H1 (cell line): ENCODE measurements around the gene IL6R. TPM values are rescaled to one million over a fixed set of nuclear protein-coding genes. Genes with fewer than 3 reads are reported as not detected.

Experiments
- CTCF ChIA-PET: fragments of 300-600 bp; sonication (Branson Sonifier 250); formaldehyde crosslinking; loops from one replicate; lab custom pipeline; 2021; ENCODE audit not compliant: partially characterized antibody; lab: Charles Lee
- POLR2A ChIA-PET: fragments of 300-600 bp; sonication (Branson Sonifier 250); formaldehyde crosslinking; loops from one replicate; lab custom pipeline; 2021; ENCODE audit warnings: inconsistent platforms; ENCODE audit not compliant: partially characterized antibody; lab: Charles Lee
- DNase-seq, 2 experiments: peaks; one replicate each; pipeline versions ENCODE4 v3.0.0 to v3.0.0-alpha.2; 2010 to 2022; ENCODE audit warnings: low spot score in 2 of 2, low read depth in 1 of 2, mixed read lengths in 1 of 2
- FAIRE-seq: peaks from 2 replicates; lab custom pipeline; 2011; peaks lifted over from hg19 to GRCh38; lab: Jason Lieb, UNC
- H2AFZ ChIP-seq: 2 replicates; pipeline ENCODE4 v1.8.1; 2012; ENCODE audit warnings: low read length, inconsistent platforms
- H2AK5ac ChIP-seq: 2 replicates; pipeline ENCODE4 v1.6.1; 2013; ENCODE audit warnings: low read depth, low read length
- H2BK120ac ChIP-seq: replicated peaks from 2 replicates; pipeline ENCODE3; 2013; ENCODE audit warnings: low read depth, low read length, inconsistent platforms
- H2BK12ac ChIP-seq: 2 replicates; pipeline ENCODE4 v1.6.1; 2013; ENCODE audit warnings: low read depth, low read length
- H2BK15ac ChIP-seq: 2 replicates; pipeline ENCODE4 v1.6.1; 2013; ENCODE audit warnings: low read length
- H2BK20ac ChIP-seq: 2 replicates; pipeline ENCODE4 v1.6.1; 2013; ENCODE audit warnings: low read length
- H2BK5ac ChIP-seq: 2 replicates; pipeline ENCODE4 v1.6.1; 2013; ENCODE audit warnings: low read depth, low read length
- H3K14ac ChIP-seq: 2 replicates; pipeline ENCODE4 v1.6.1; 2013; ENCODE audit warnings: inconsistent platforms; ENCODE audit not compliant: insufficient read length
- H3K18ac ChIP-seq: 2 replicates; pipeline ENCODE4 v1.6.1; 2013; ENCODE audit warnings: low read length; ENCODE audit errors: extremely low read depth
- H3K23ac ChIP-seq: 2 replicates; pipeline ENCODE4 v1.6.1; 2013; ENCODE audit warnings: inconsistent platforms; ENCODE audit not compliant: insufficient read length
- H3K23me2 ChIP-seq: 2 replicates; pipeline ENCODE4 v1.6.1; 2013; ENCODE audit warnings: low read depth, low read length
- H3K27ac ChIP-seq: 2 replicates; pipeline ENCODE4 v1.6.1; 2011; ENCODE audit warnings: low read depth, low read length, inconsistent platforms
- H3K27me3 ChIP-seq, 4 experiments: replicated peaks in 1 of 4; 1 replicate in 1 of 4; 2 replicates in 3 of 4; pipeline versions ENCODE4 v1.6.1 to v1.8.1; 2011 to 2013; ENCODE audit warnings: low read length in 3 of 4, mild to moderate bottlenecking in 3 of 4, inconsistent platforms in 2 of 4, mixed read lengths in 2 of 4, moderate library complexity in 1 of 4; ENCODE audit not compliant: control insufficient read depth in 3 of 4, insufficient read depth in 3 of 4; ENCODE audit errors: extremely low read depth in 1 of 4
- H3K36me3 ChIP-seq, 4 experiments: 2 replicates each; pipeline versions ENCODE4 v1.6.1 to v1.8.1; 2011 to 2013; ENCODE audit warnings: mild to moderate bottlenecking in 4 of 4, low read length in 3 of 4, moderate library complexity in 2 of 4, control low read depth in 1 of 4, inconsistent platforms in 1 of 4; ENCODE audit not compliant: insufficient read depth in 4 of 4, control insufficient read depth in 2 of 4
- H3K4ac ChIP-seq: replicated peaks from 2 replicates; pipeline ENCODE3; 2013; ENCODE audit warnings: low read length, low read depth, mixed read lengths, inconsistent platforms; ENCODE audit not compliant: insufficient read length
- H3K4me1 ChIP-seq, 4 experiments: replicated peaks in 1 of 4; 1 replicate in 1 of 4; 2 replicates in 3 of 4; pipeline versions ENCODE4 v1.6.1 to v1.8.1; 2011 to 2013; ENCODE audit warnings: low read length in 3 of 4, inconsistent platforms in 2 of 4, mixed read lengths in 1 of 4; ENCODE audit not compliant: insufficient read depth in 4 of 4, control insufficient read depth in 3 of 4
- H3K4me2 ChIP-seq, 2 experiments: 2 replicates each; pipeline versions ENCODE4 v1.6.1 to v1.8.1; 2011 to 2013; ENCODE audit warnings: low read depth in 2 of 2, low read length in 2 of 2, control low read depth in 1 of 2, inconsistent platforms in 1 of 2, mild to moderate bottlenecking in 1 of 2; ENCODE audit not compliant: insufficient read depth in 1 of 2
- H3K4me3 ChIP-seq, 4 experiments: fragments of 200-600, 300-600 bp in 1 of 4; sonication (generic), shearing (Covaris generic), sonication (Bioruptor Twin) in 1 of 4; 2 replicates each; pipeline versions ENCODE4 v1.5.1 to v1.8.1; 2011 to 2016; ENCODE audit warnings: low read length in 4 of 4, low read depth in 3 of 4, control low read depth in 2 of 4, inconsistent platforms in 2 of 4, mild to moderate bottlenecking in 2 of 4, mixed read lengths in 1 of 4, moderate library complexity in 1 of 4; ENCODE audit not compliant: insufficient read depth in 2 of 4; ENCODE audit errors: extremely low read depth in 1 of 4
- H3K56ac ChIP-seq: replicated peaks from 2 replicates; pipeline ENCODE3; 2013; ENCODE audit warnings: low read depth, mild to moderate bottlenecking, mixed read lengths, low read length, inconsistent platforms; ENCODE audit not compliant: insufficient read length
- H3K79me1 ChIP-seq: 2 replicates; pipeline ENCODE4 v1.6.1; 2013; ENCODE audit warnings: low read depth, low read length, control low read depth
- H3K79me2 ChIP-seq, 2 experiments: 2 replicates each; pipeline versions ENCODE4 v1.6.1 to v1.8.1; 2012 to 2013; ENCODE audit warnings: low read length in 2 of 2, mild to moderate bottlenecking in 2 of 2, inconsistent platforms in 1 of 2; ENCODE audit not compliant: insufficient read depth in 2 of 2, control insufficient read depth in 1 of 2
- H3K9ac ChIP-seq, 4 experiments: replicated peaks in 1 of 4; 1 replicate in 1 of 4; 2 replicates in 3 of 4; pipeline versions ENCODE4 v1.6.1 to v1.8.1; 2011 to 2013; ENCODE audit warnings: low read depth in 3 of 4, low read length in 3 of 4, control low read depth in 2 of 4, mild to moderate bottlenecking in 2 of 4, moderate library complexity in 2 of 4, inconsistent platforms in 1 of 4; ENCODE audit errors: extremely low read depth in 1 of 4
- H3K9me3 ChIP-seq, 2 experiments: 2 replicates each; pipeline versions ENCODE4 v1.6.1 to v1.8.1; 2012 to 2013; ENCODE audit warnings: mild to moderate bottlenecking in 2 of 2, moderate library complexity in 2 of 2, control low read depth in 1 of 2, inconsistent platforms in 1 of 2, low read depth in 1 of 2, low read length in 1 of 2, mixed read lengths in 1 of 2; ENCODE audit not compliant: insufficient read depth in 2 of 2
- H4K20me1 ChIP-seq, 2 experiments: replicated peaks in 1 of 2; 2 replicates each; pipeline versions ENCODE3 to v1.8.1; 2011 to 2013; ENCODE audit warnings: inconsistent platforms in 2 of 2, low read length in 2 of 2, mild to moderate bottlenecking in 1 of 2; ENCODE audit not compliant: insufficient read depth in 2 of 2, control insufficient read depth in 1 of 2
- H4K5ac ChIP-seq: 2 replicates; pipeline ENCODE4 v1.6.1; 2013; ENCODE audit warnings: low read length, low read depth, mixed read lengths, inconsistent platforms; ENCODE audit not compliant: insufficient read length
- H4K8ac ChIP-seq: 2 replicates; pipeline ENCODE4 v1.8.0; 2013; ENCODE audit warnings: mild to moderate bottlenecking, moderate library complexity, low read length, inconsistent platforms; ENCODE audit not compliant: insufficient read depth; ENCODE audit errors: extremely low read depth
- H4K91ac ChIP-seq: replicated peaks from 2 replicates; pipeline ENCODE3; 2013; ENCODE audit warnings: low read length, mixed read lengths, inconsistent platforms; ENCODE audit not compliant: insufficient read length
- CEBPB ChIP-seq: IDR thresholded peaks from 2 replicates; pipeline ENCODE4 v1.6.1; 2012; ENCODE audit warnings: low read depth, low read length
- CHD1 ChIP-seq: IDR thresholded peaks from 2 replicates; pipeline ENCODE4 v1.6.1; 2012; ENCODE audit warnings: low read depth, low read length, improper control_type of control experiment
- CTBP2 ChIP-seq: IDR thresholded peaks from 2 replicates; pipeline ENCODE4 v1.7.0; 2011; ENCODE audit warnings: borderline replicate concordance, mild to moderate bottlenecking, moderate library complexity, mixed read lengths, low read length; ENCODE audit not compliant: insufficient read depth, insufficient read length
- KDM1A ChIP-seq: fragments of 200-600, 300-600 bp; sonication (generic); IDR thresholded peaks from 2 replicates; pipeline ENCODE4 v1.7.1; 2016; ENCODE audit warnings: mild to moderate bottlenecking, low read length, borderline replicate concordance
- POLR2A ChIP-seq, 2 experiments: IDR thresholded peaks; 1 replicate in 1 of 2; 2 replicates in 1 of 2; pipeline ENCODE4 v1.6.1; 2011; ENCODE audit warnings: low read depth in 2 of 2, low read length in 2 of 2, mild to moderate bottlenecking in 2 of 2; ENCODE audit errors: control extremely low read depth in 1 of 2
- RBBP5 ChIP-seq: IDR thresholded peaks from 2 replicates; pipeline ENCODE4 v1.7.1; 2012; ENCODE audit warnings: low read depth, mild to moderate bottlenecking, inconsistent platforms, low read length, moderate library complexity, borderline replicate concordance
- SIX5 ChIP-seq: IDR thresholded peaks from 2 replicates; pipeline ENCODE4 v1.6.1; 2011; ENCODE audit warnings: mild to moderate bottlenecking, low read depth, low read length
- TAF7 ChIP-seq: optimal IDR thresholded peaks from 2 replicates; pipeline ENCODE3; 2011; ENCODE audit warnings: low read depth, mild to moderate bottlenecking, inconsistent platforms, low read length, moderate library complexity, borderline replicate concordance
- ZNF274 ChIP-seq: IDR thresholded peaks from 2 replicates; pipeline ENCODE4 v1.7.0; 2012; ENCODE audit warnings: low read length, borderline replicate concordance; ENCODE audit errors: extremely low read depth
- WGBS, 2 experiments: shearing (Covaris generic) in 1 of 2; methylation state at CpG; one replicate each; pipeline versions ENCODE4 v1.1.6 to v1.1.7; 2013 to 2015; ENCODE audit warnings: low lambda C conversion rate in 2 of 2, mixed read lengths in 2 of 2, inconsistent platforms in 1 of 2, low coverage in 1 of 2, missing lambda C conversion rate in 1 of 2; ENCODE audit not compliant: insufficient replicate concordance in 2 of 2, insufficient coverage in 1 of 2, insufficient read length in 1 of 2; ENCODE audit errors: extremely low coverage in 1 of 2, missing lambda C conversion rate in 1 of 2; 5-methylcytosine and 5-hydroxymethylcytosine counted together
- polyA plus RNA-seq, 7 experiments: library from polyadenylated mRNA; depleted of rRNA in 3 of 7; stranded (reverse) in 5 of 7; unstranded in 2 of 7; fragments of >200 nt in 5 of 7; fragments of 200-250 nt in 2 of 7; gene quantifications; 1 replicate in 5 of 7; 2 replicates in 1 of 7; 4 replicates in 1 of 7; pipeline versions ENCODE4 v1.2.1 to v1.2.3, GENCODE V29; 2011 to 2013; ENCODE audit warnings: missing spikeins in 2 of 7, mixed read lengths in 2 of 7
- total RNA-seq: library from RNA; stranded (reverse); fragmentation: NEBNext Ultra II Directional; extraction: Animal tissue kit (Norgen Biotek cat#: 25700); gene quantifications from 2 replicates; pipeline ENCODE4 v1.2.1, GENCODE V29; 2021
- TF ChIP-seq, protein P1 (sequence below): IDR thresholded peaks from 2 replicates; pipeline ENCODE4 v1.6.1; 2011; ENCODE audit warnings: low read length, improper control_type of control experiment
- TF ChIP-seq, protein P2 (sequence below), 3 experiments: IDR thresholded peaks; 1 replicate in 2 of 3; 2 replicates in 1 of 3; pipeline versions ENCODE4 v1.5.1 to v1.6.1; 2011; ENCODE audit warnings: low read length in 3 of 3, mild to moderate bottlenecking in 3 of 3, inconsistent platforms in 2 of 3, low read depth in 1 of 3, moderate library complexity in 1 of 3; ENCODE audit not compliant: insufficient read depth in 1 of 3; ENCODE audit errors: control extremely low read depth in 1 of 3

IL6R gene
- total and polyA plus RNA-seq, 2 of the 8 experiments (the other 6 are each of a cell fraction or from before 2014, with no cell fraction given) = 2.3 to 3.0 TPM

DNA sequence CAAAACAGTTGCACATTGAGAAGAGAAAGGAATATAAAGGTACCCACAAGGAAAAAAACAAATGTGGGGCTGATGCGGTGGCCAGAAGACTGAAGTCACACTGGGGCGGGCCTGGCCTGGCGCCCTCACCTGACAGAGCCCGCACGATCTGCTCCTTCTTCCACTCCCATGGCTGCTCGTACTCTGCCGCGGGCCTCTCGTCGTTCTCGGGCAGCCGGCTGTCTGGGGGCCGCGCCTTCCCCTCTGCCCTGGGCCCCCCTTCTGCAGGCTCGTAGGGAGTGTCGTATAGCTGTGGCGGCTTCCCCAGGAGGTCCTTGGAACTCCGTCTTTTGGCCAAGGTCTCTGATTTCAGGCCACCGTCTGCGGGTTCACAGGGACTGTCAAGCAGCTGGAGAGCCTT lies 83.8 kb downstream of the IL6R start:
- no peak overlapping the region for H4K91ac ChIP-seq
- H3K18ac ChIP-seq = no peak overlapping the region
- H3K27ac ChIP-seq = no peak overlapping the region
- no peak overlapping the region for H3K14ac ChIP-seq
- H3K27me3 ChIP-seq = no peaks in the 10 kb centered on the region
- H2AFZ ChIP-seq = no peak overlapping the region
- H2BK120ac ChIP-seq = no peak overlapping the region
- no peak overlapping the region for H2BK5ac ChIP-seq
- no peak overlapping the region for H2BK12ac ChIP-seq
- H3K9ac ChIP-seq = no peak overlapping the region
- no peak overlapping the region for H2BK20ac ChIP-seq
- H4K5ac ChIP-seq = no peak overlapping the region
- no peak overlapping the region for H3K23ac ChIP-seq
- H4K8ac ChIP-seq = no peak overlapping the region
- no peak overlapping the region for H3K4ac ChIP-seq
- no peaks in the 10 kb centered on the region for H3K9me3 ChIP-seq
- H3K4me3 ChIP-seq = no peak overlapping the region
- 74% methylated on average over 12 of the region's 20 CpGs; no CpG with 5 or more reads in 1 of the 2 experiments for WGBS, 2 experiments
- no peak for DNase-seq
- no peak overlapping the region for H2AK5ac ChIP-seq
- H3K79me2 ChIP-seq = no peaks in the 10 kb centered on the region
- H3K79me1 ChIP-seq = no peaks in the 10 kb centered on the region
- H2BK15ac ChIP-seq = no peak overlapping the region
- H3K4me2 ChIP-seq = no peak overlapping the region
- no peaks in the 10 kb centered on the region for H3K36me3 ChIP-seq
- CTCF ChIA-PET = interaction anchor here (0.7 to 3.5 kb wide), 6 partner anchors 9 to 86 kb away, joined by 3 to 25 read pairs (median 4); no protein-coding TSS in a partner anchor
- POLR2A ChIA-PET = interaction anchor here (1.0 kb wide), 1 partner anchor 11 kb away, joined by 3 read pairs; no protein-coding TSS in a partner anchor
- no peak for FAIRE-seq
- H3K4me1 ChIP-seq = peaks cover 0 to 4% (median 1%) of the 10 kb centered on the region in 4 experiments; a peak in 2 of 7 replicates
- H3K23me2 ChIP-seq = no peaks in the 10 kb centered on the region
- H4K20me1 ChIP-seq = no peaks in the 10 kb centered on the region
- no peak overlapping the region for H3K56ac ChIP-seq
- TF ChIP-seq RBBP5 (no peak), KDM1A (no peak), CHD1 (no peak), CEBPB (no peak), TAF7 (no peak), ZNF274 (no peak), CTBP2 (no peak), SIX5 (no peak), POLR2A (IDR thresholded peaks at IDR 0.05; ENCODE audit: control extremely low read depth in 1 of 2, low read depth in 2 of 2, low read length in 2 of 2) (no peak)
- TF ChIP-seq, protein P1, sequence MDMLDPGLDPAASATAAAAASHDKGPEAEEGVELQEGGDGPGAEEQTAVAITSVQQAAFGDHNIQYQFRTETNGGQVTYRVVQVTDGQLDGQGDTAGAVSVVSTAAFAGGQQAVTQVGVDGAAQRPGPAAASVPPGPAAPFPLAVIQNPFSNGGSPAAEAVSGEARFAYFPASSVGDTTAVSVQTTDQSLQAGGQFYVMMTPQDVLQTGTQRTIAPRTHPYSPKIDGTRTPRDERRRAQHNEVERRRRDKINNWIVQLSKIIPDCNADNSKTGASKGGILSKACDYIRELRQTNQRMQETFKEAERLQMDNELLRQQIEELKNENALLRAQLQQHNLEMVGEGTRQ = no peak
- TF ChIP-seq, protein P2, sequence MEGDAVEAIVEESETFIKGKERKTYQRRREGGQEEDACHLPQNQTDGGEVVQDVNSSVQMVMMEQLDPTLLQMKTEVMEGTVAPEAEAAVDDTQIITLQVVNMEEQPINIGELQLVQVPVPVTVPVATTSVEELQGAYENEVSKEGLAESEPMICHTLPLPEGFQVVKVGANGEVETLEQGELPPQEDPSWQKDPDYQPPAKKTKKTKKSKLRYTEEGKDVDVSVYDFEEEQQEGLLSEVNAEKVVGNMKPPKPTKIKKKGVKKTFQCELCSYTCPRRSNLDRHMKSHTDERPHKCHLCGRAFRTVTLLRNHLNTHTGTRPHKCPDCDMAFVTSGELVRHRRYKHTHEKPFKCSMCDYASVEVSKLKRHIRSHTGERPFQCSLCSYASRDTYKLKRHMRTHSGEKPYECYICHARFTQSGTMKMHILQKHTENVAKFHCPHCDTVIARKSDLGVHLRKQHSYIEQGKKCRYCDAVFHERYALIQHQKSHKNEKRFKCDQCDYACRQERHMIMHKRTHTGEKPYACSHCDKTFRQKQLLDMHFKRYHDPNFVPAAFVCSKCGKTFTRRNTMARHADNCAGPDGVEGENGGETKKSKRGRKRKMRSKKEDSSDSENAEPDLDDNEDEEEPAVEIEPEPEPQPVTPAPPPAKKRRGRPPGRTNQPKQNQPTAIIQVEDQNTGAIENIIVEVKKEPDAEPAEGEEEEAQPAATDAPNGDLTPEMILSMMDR (IDR thresholded peaks at IDR 0.05; ENCODE audit: control extremely low read depth in 1 of 3, insufficient read depth in 1 of 3, low read depth in 1 of 3, low read length in 3 of 3) = no peak
